ENCODE results near the gene HIP1.
"Not testable (repeated sequence)": the region's sequence is repeated elsewhere in the genome, so short reads cannot be mapped to it uniquely, and the experiment has no call there.

The HIP1 gene

GRCh38 chr7:75723444-75723843 is 15.3 kb downstream of the HIP1 start:
- H3K27ac ChIP-seq = no peak overlapping the region
- TF ChIP-seq ZFX (IDR thresholded peaks at IDR 0.05; ENCODE audit: borderline replicate concordance) (no peak), CTCF (IDR thresholded peaks at IDR 0.05) (no peak)

- no peak overlapping the region for H3K27ac ChIP-seq
- TF ChIP-seq ZFX (IDR thresholded peaks at IDR 0.05; ENCODE audit: borderline replicate concordance) = no peak
- TF ChIP-seq CTCF (IDR thresholded peaks at IDR 0.05) = no peak
Measured at GRCh38 chr7:75722373-75722772, 16.4 kb downstream of the HIP1 start.

GRCh38 chr7:75721922-75722321 is 16.8 kb downstream of the HIP1 start:
- not testable (repeated sequence) for H3K27ac ChIP-seq

- no peak for TF ChIP-seq ZFX (IDR thresholded peaks at IDR 0.05; ENCODE audit: borderline replicate concordance)
- TF ChIP-seq CTCF (IDR thresholded peaks at IDR 0.05) = no peak
- H3K27ac ChIP-seq = no peak overlapping the region
Measured at GRCh38 chr7:75721426-75721825, 17.3 kb downstream of the HIP1 start.

- no peak for TF ChIP-seq CTCF (IDR thresholded peaks at IDR 0.05)
- no peak for TF ChIP-seq ZFX (IDR thresholded peaks at IDR 0.05; ENCODE audit: borderline replicate concordance)
- no peak overlapping the region for H3K27ac ChIP-seq
Measured at GRCh38 chr7:75719626-75720025, 19.1 kb downstream of the HIP1 start.

GRCh38 chr7:75718390-75719031 is 20.2 kb downstream of the HIP1 start:
- TF ChIP-seq ZFX (IDR thresholded peaks at IDR 0.05; ENCODE audit: borderline replicate concordance) (no peak), CTCF (IDR thresholded peaks at IDR 0.05) (no peak)
- H3K27ac ChIP-seq = peak overlapping the region; percentile 44

GRCh38 chr7:75717746-75718145 is 21.0 kb downstream of the HIP1 start:
- H3K27ac ChIP-seq = not testable (repeated sequence)

GRCh38 chr7:75716992-75717626 is 21.6 kb downstream of the HIP1 start:
- TF ChIP-seq CTCF (IDR thresholded peaks at IDR 0.05) (no peak), ZFX (IDR thresholded peaks at IDR 0.05; ENCODE audit: borderline replicate concordance) (no peak)
- no peak overlapping the region for H3K27ac ChIP-seq
